Measurements from ENCODE around the gene GATB. TPM values are rescaled to one million over a fixed set of nuclear protein-coding genes. Genes with fewer than 3 reads are reported as not detected.

Gene GATB
- total RNA-seq, 1 donor from 2014 or later: 17.9 TPM

- no peaks in the 10 kb centered on the region for H3K36me3 ChIP-seq
- no peak for DNase-seq (ENCODE audit: low spot score)
- no peak overlapping the region for H3K4me2 ChIP-seq
- H3K9me3 Mint-ChIP-seq: no peaks in the 10 kb centered on the region
- H3K27me3 ChIP-seq: no peaks in the 10 kb centered on the region
- peaks cover 2% of the 10 kb centered on the region for H3K27me3 Mint-ChIP-seq (ENCODE audit: insufficient read depth, low read depth)
- H3K27ac ChIP-seq: no peak overlapping the region
- no peaks in the 10 kb centered on the region for H3K36me3 Mint-ChIP-seq
- H3K4me1 Mint-ChIP-seq: peaks cover 10% of the 10 kb centered on the region
- no peak overlapping the region for H3K9ac ChIP-seq
- TF ChIP-seq EZH2 (IDR thresholded peaks at IDR 0.05) (no peak), CTCF (IDR thresholded peaks at IDR 0.05) (no peak), EZH2phosphoT487 (IDR thresholded peaks at IDR 0.05) (no peak)
- H2AFZ ChIP-seq (replicated peaks): no peak overlapping the region
- no peak overlapping the region for H3K27ac Mint-ChIP-seq
- H4K20me1 ChIP-seq (ENCODE audit: low read depth): no peaks in the 10 kb centered on the region
- peaks cover 5% of the 10 kb centered on the region for H3K4me1 ChIP-seq
- H3K4me3 ChIP-seq: no peak overlapping the region
- H3K4me3 Mint-ChIP-seq: no peak overlapping the region
- H3K9me3 ChIP-seq (ENCODE audit: low read depth): no peaks in the 10 kb centered on the region
- H3F3A ChIP-seq (ENCODE audit: low read depth): no peaks in the 10 kb centered on the region
- no peaks in the 10 kb centered on the region for H3K79me2 ChIP-seq (ENCODE audit: low read depth)
Observed at GRCh38 chr4:151665785-151666127, 95.1 kb downstream of the GATB start.

- DNase-seq (ENCODE audit: low spot score): no peak
- Histone ChIP-seq H3K36me3 (no peaks in the 10 kb centered on the region), H4K20me1 (ENCODE audit: low read depth) (no peaks in the 10 kb centered on the region), H3K4me3 (no peak overlapping the region), H2AFZ (replicated peaks) (no peak overlapping the region), H3K9ac (no peak overlapping the region), H3K79me2 (ENCODE audit: low read depth) (no peaks in the 10 kb centered on the region), H3K27ac (no peak overlapping the region), H3K9me3 (ENCODE audit: low read depth) (no peaks in the 10 kb centered on the region), H3K4me1 (peaks cover 5% of the 10 kb centered on the region), H3F3A (ENCODE audit: low read depth) (no peaks in the 10 kb centered on the region), H3K4me2 (no peak overlapping the region), H3K27me3 (no peaks in the 10 kb centered on the region)
- Mint-ChIP-seq H3K4me3 (no peak overlapping the region), H3K36me3 (no peaks in the 10 kb centered on the region), H3K27me3 (ENCODE audit: insufficient read depth, low read depth) (peaks cover 3% of the 10 kb centered on the region), H3K9me3 (no peaks in the 10 kb centered on the region), H3K27ac (no peak overlapping the region), H3K4me1 (peaks cover 10% of the 10 kb centered on the region)
- TF ChIP-seq CTCF (IDR thresholded peaks at IDR 0.05): no peak
Observed at GRCh38 chr4:151665022-151665784, 95.6 kb downstream of the GATB start.

- Histone ChIP-seq H3K27ac (no peak overlapping the region), H3K4me3 (no peak overlapping the region), H3K4me2 (no peak overlapping the region), H3K4me1 (peaks cover 5% of the 10 kb centered on the region), H4K20me1 (ENCODE audit: low read depth) (no peaks in the 10 kb centered on the region), H3F3A (ENCODE audit: low read depth) (no peaks in the 10 kb centered on the region), H3K79me2 (ENCODE audit: low read depth) (no peaks in the 10 kb centered on the region), H3K27me3 (no peaks in the 10 kb centered on the region), H3K9ac (no peak overlapping the region), H3K36me3 (no peaks in the 10 kb centered on the region), H2AFZ (replicated peaks) (no peak overlapping the region), H3K9me3 (ENCODE audit: low read depth) (no peaks in the 10 kb centered on the region)
- peaks cover 5% of the 10 kb centered on the region for H3K27me3 Mint-ChIP-seq (ENCODE audit: insufficient read depth, low read depth)
- peak; percentile 29 for DNase-seq (ENCODE audit: low spot score)
- H3K27ac Mint-ChIP-seq: no peak overlapping the region
- no peak overlapping the region for H3K4me3 Mint-ChIP-seq
- no peaks in the 10 kb centered on the region for H3K9me3 Mint-ChIP-seq
- TF ChIP-seq CTCF (IDR thresholded peaks at IDR 0.05) (no peak), EZH2 (IDR thresholded peaks at IDR 0.05) (no peak), EZH2phosphoT487 (IDR thresholded peaks at IDR 0.05) (no peak)
- peaks cover 10% of the 10 kb centered on the region for H3K4me1 Mint-ChIP-seq
- no peaks in the 10 kb centered on the region for H3K36me3 Mint-ChIP-seq
Observed at GRCh38 chr4:151664289-151664688, 96.5 kb downstream of the GATB start.
